HG03432 (cell line): ENCODE results near the gene ABO.
"Not testable (repeated sequence)": the region's sequence is repeated elsewhere in the genome, so short reads cannot be mapped to it uniquely, and the experiment has no call there.

Experiments
- ATAC-seq: cut with Tn5 transposase; IDR thresholded peaks from one replicate; pipeline ENCODE4 v1.9.1; 2021; ENCODE audit warnings: mild to moderate bottlenecking, moderate library complexity; ENCODE audit not compliant: unreplicated experiment

ABO gene

GRCh38 chr9:133227242-133227860 is 47.6 kb downstream of the ABO start:
- ATAC-seq: no peak

- no peak for ATAC-seq
Observed at GRCh38 chr9:133226219-133227171, 48.5 kb downstream of the ABO start.

GRCh38 chr9:133225171-133226011 is 49.6 kb downstream of the ABO start:
- no peak for ATAC-seq

GRCh38 chr9:133224762-133225161 is 50.2 kb downstream of the ABO start:
- ATAC-seq: no peak

GRCh38 chr9:133223159-133223756 is 51.7 kb downstream of the ABO start:
- not testable (repeated sequence) for ATAC-seq

GRCh38 chr9:133221994-133222393 is 53.0 kb downstream of the ABO start:
- not testable (repeated sequence) for ATAC-seq

- ATAC-seq: no peak
Observed at GRCh38 chr9:133221177-133221809, 53.7 kb downstream of the ABO start.

- not testable (repeated sequence) for ATAC-seq
Observed at GRCh38 chr9:133218049-133218975, 56.7 kb downstream of the ABO start.

GRCh38 chr9:133217333-133217988 is 57.5 kb downstream of the ABO start:
- not testable (repeated sequence) for ATAC-seq

GRCh38 chr9:133214276-133214675 is 60.7 kb downstream of the ABO start:
- not testable (repeated sequence) for ATAC-seq

GRCh38 chr9:133210609-133211008 is 64.4 kb downstream of the ABO start:
- no peak for ATAC-seq

- no peak for ATAC-seq
Observed at GRCh38 chr9:133210202-133210532, 64.8 kb downstream of the ABO start.

- not testable (repeated sequence) for ATAC-seq
Observed at GRCh38 chr9:133209327-133210201, 65.4 kb downstream of the ABO start.

- not testable (repeated sequence) for ATAC-seq
Observed at GRCh38 chr9:133208880-133209300, 66.1 kb downstream of the ABO start, which contains the start of gene OBP2B. Gene OBP2B (minus strand): TSS chr9:133209250. CDS start chr9:133209199, 51 bp downstream.

- not testable (repeated sequence) for ATAC-seq
Observed at GRCh38 chr9:133208171-133208879, 66.7 kb downstream of the ABO start.

- no peak for ATAC-seq
Observed at GRCh38 chr9:133207540-133208170, 67.3 kb downstream of the ABO start.
